D341Med (cell line): ENCODE measurements around the gene SAG.
"Not testable (repeated sequence)": the region's sequence is repeated elsewhere in the genome, so short reads cannot be mapped to it uniquely, and the experiment has no call there.

Source experiments
- DNase-seq: peaks from one replicate; pipeline ENCODE4 v3.0.0; 2012; ENCODE audit warnings: low spot score

The SAG gene

DNA sequence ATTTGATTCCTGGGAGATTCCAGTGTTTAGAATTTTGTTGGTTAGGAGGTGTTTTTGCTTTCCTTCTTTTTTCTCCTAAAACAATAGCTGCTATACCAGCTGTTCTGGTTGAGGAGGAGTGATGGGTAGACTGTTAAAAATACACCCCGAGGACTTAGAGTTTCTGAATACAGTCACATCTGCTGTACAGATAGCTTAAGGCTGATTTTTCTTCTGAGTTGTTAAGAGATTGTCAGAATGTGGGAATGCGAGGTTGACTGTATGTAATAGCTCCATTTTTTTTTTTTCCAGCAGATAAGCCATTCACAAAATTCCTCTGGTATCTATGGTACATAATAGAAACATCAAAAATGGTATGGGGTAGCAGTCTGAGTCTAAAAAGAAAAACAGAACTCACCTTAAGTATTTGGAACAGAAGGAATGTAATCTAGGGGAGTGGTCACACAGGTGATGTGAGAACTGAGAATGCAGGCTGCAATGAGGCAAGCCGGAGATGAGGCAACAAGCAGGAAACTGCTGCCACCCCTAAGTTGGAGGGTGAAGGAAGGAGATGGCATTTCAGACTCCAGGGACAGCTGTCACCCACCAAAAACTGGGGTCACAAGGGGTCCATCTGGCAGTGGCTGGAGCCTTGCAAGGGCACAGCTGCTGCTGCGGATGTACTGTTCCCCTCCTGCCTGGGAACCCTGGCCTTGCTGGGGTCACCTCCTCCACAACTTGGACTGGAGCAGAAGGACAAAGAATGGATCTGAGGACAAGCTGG lies 49.1 kb downstream of the SAG start:
- DNase-seq = no peak

- no peak for DNase-seq
Measured at GRCh38 chr2:233358335-233358734, 50.7 kb downstream of the SAG start.

DNA sequence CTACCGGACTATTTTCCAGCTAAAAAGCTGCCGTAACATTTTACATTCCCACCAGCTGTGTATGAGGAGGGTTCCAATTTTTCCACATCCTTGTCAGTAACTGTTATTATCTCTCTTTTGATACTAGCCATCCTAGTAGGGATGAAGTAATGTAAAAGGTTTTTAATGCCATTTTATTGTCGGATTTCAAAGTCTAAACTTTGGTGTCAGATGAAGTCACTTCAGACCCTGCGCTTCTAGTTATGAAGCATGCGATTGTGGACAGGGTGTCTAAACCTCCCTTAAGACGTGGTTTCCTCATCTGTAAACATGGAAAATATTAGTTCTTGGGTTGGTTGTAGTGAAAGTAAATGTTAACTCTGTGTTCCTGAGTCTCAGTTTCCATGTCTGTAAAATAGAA lies 51.3 kb downstream of the SAG start:
- DNase-seq = no peak

- no peak for DNase-seq
Measured at GRCh38 chr2:233359823-233360222, 52.2 kb downstream of the SAG start.

DNA sequence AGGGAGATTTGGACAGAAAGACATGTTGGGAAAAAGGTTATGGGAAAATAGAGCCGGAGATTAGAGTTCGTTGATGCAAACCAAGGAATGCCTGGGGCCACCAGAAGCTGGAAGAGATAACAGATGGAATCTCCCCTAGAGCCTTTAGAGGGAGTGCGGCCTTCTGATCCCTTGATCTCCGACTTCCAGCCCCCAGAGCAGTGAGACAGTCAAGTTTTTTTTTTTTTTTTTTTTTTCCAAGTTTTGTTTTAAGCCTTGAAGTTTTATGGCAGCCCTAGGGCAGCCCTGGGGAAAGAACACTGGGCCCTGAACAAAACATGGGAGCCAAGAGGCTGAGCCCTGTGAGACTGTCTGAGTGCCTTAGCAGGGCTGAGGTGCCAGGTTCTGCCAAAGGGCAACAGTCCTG lies 53.2 kb downstream of the SAG start:
- no peak for DNase-seq

DNA sequence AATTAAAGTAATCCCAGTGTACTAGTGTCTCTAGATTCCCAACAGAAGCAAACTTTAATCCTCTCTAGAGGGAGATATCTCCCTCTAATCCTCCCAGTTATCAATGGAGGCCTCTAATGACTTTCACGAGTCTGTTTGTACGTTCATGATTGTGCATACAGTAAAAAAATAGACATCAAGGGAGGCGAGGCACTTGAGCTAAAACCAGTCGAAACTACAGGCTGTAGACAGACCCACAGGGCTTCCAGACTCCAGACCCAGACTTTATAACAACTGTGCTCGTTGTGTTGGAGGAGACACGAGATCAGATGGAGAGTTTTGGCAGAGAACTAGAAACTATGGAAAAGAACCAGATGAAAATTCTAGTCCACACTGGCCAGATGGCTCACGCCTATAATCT lies 53.7 kb downstream of the SAG start:
- no peak for DNase-seq

DNA sequence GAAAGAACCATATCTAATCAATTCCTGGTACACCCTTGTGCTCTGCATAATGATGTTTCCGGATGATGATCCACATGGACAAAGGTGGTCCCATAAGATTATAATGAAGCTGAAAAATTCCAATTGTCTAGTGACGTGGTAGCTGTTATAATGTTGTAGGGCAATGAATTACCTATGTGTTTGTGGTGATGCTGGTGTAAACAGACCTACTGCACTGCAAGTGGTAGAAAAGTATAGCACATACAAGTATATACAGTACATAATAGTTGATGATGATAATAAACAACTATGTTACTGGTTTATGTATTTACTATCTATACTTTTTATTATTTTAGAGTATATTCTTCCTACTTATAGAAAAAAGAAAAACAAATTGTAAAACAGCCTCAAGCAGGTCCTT lies 55.1 kb downstream of the SAG start:
- DNase-seq = no peak

DNA sequence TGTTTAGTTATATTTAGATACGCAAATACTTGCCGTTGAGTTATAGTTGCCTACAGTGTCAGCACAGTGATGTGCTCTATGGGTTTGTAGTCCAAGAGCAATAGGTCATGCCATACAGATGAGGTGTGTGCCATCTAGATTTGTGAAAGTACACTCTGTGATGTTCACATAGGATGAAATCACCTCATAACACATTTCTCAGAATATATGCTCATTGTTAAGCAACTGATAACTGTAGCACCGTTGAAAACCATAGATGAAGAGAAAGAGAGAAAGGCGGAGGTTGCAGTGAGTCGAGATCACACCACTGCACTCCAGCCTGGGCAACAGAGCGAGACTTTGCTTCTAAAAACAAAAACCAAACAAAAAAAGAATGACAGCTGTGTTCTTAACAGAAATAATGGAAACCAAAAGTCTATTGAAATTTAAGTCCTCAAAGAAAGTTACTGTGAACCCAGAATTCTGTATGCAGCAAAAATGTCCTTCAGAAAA lies 56.2 kb downstream of the SAG start:
- DNase-seq = no peak

DNA sequence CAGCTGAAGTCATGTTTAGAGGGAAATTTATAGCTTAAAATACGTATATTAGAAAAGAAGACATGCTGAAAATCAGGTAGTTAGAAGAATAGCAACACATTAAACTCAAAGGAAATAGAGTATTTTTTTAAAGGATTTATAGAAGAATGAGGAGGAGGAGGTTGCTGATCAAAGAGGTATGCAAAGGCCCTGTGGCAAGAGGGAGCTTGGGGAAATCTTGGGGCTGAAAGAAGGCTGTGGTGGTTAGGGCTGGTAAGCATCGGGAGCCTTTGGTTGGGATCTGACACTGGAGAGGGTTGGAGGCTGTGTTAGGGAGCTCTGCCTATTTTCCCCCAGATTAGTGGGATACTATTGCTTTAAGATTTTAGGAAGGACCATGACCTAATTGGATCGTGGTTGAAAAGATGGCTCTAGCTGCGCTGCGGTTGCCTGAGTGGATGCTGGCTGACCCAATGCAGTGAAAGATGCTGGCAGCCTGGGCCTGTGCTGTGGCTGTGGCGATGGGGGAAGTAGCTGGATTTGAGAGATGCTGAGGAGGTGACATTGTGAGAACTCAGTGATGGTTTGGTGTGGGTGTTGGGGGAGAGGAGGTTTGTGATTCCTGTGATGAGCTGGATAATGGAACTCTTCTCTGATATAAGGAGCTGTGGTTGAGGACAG lies 58.4 kb downstream of the SAG start:
- DNase-seq = no peak

DNA sequence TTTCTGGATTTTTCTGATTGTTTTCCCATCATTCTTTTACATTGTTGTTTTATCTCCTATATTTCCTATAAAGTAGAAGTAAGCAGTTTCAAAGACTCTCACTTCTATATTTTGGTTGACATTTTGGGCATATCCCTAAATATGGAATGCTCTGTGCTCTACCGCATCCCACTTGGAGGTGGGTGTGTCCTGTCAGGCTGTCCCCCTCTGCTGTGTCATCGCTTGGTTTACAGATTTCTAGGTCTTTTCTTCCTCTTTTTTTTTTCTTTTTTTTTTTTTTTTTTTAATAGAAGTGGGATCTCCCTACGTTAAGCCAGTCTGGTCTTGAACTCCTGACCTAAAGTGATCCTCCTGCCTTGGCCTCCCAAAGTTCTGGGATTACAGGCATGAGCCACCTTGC lies 60.0 kb downstream of the SAG start:
- no peak for DNase-seq

GRCh38 chr2:233368756-233369155 lies 61.1 kb downstream of the SAG start:
- DNase-seq = no peak

- DNase-seq = no peak
Measured at GRCh38 chr2:233369462-233369861, 61.8 kb downstream of the SAG start.

DNA sequence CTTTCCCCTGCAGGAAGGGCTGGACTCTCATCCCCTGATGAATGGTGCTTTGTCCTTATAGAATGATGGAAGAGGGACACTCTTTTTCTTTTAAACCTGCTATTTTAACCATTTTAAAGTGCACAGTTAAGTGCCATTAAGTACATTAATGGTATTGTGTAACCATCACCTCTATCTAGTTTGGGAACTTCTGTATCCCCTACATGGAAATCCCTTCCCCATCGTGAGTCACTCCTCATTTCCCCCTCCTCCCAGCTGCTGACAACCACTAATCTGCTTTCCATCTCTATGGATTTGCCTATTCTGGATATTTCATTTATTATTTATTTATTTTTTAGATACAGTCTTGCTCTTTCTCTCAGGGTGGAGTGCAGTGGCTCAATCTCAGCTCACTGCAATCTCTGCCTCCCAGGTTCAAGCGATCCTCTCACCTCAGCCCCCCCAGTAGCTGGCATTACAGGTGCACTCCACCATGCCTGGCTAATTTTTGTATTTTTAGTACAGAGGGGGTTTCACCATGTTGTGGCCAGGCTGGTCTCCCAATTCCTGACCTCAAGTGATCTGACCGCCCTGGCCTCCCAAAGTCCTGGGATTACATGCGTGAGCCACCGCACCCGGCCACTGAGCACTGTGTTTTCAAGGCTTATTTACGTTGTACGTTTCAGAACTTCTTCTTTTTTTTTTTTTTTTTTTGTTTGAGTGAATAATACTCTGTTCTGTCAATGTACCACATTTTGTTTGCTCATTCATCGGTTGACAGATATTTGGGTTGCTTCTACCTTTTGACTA lies 62.5 kb downstream of the SAG start:
- no peak for DNase-seq

DNA sequence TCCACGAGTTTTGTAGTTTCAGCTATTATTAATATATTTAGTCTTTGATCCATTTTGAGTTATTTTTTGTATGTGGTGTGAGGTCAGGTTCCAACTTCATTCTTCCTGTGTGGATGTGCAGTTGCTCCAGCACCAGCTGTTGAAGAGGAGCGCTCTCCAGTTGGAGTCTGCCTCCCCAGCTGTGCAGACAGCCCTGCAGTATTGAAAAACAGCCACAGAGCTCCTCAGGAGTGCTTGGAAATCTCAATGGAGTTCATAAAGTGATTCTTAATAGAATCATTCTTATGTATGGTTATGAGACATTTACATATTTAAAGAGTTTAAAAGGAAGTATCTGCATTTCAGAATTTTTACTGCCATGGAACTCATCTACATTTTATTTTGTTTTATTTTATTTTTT lies 64.0 kb downstream of the SAG start:
- no peak for DNase-seq

DNA sequence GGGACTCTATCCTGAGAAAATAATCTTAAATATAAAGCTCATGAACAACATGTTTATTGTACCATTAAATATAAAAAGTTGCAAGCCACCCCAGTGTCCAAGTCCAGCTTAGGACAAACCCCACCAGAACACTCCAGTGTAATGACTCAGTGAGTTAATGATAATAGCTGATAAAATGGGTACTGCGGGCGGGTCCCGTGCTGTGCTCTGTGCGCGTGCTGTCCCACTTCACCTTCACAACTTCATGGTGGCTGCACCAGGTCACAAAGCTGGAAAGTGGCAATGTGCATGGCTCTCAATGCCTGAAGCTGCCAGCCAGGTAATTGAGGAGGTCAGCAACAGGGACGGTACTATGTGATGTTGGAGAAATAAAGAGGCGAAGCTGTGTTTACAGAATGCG lies 65.2 kb downstream of the SAG start:
- no peak for DNase-seq

- DNase-seq = no peak
Measured at GRCh38 chr2:233373316-233373715, 65.7 kb downstream of the SAG start.

DNA sequence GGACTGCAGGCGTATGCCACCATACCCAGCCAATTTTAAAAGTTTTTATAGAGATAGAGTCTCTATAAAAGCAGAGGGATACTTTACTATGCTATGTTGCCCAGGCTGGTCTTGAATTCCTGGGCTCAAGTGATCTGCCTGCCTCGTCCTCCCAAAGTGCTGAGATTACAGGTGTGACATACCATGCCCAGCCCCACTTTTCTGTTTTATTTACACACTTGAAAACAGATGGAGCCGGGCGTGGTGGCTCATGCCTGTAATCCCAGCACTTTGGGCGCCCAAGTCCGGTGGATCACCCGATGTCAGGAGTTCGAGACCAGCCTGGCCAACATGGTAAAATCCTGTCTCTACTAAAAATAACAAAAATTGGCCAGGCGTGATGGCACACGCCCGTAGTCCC lies 67.2 kb downstream of the SAG start:
- not testable (repeated sequence) for DNase-seq

DNA sequence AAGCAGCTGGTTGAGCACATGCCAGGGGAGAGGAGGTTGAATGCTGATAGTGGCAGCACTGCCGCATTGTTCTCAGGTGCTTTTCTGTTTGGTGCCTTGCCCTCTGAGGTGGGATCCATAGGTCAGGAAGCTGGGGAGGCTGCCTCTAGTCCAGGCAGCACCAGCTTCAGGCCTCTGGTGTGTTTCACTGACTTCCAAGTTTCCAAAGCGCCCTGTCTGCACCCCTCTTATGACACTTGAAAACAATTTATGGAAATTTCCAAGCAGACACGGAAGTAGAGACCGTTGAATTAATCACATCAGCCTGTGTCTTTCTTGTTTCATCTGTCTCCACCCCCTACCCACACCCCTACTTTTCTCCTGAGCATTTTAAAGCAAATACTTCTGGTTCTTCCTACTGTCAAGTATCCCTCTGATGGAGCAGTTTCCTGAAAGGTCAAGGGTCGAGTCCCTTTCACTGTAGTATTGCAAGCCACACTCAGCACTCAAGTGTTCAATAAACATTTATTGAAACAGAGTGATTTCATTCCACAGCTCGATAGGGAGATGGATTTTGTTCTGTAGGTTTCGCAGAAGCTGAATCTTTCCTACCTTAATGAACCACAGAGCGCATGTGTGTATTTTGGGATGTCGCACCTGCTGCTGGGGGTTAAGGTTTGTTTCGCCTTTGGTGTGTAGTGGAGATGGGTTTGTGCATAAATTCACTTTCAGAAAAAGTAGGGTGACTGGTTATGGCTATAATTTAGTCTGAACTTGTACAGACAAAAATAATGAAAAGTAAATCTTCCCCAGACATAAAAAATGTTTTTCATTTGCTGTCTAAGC lies 68.1 kb downstream of the SAG start:
- DNase-seq = no peak

DNA sequence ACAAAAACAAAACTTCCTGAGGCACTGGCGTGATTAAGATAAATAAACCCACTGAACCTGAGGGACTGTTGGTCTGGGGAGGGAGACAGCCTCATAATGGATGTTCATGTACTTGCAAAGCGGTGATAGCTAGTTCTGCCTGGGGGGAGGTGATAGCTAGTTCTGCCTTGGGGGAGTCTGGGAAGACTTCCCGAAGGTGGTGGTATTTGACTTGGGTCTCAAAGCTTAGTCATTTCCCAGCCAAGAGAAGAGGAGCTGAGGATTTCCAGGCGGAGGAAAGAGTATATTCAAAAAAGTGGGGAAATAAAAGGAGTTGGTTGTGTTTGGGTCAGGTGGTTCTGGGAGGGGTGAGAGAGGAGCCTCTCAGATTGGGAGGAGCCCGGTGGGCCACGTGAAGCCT lies 71.4 kb downstream of the SAG start:
- no peak for DNase-seq

GRCh38 chr2:233379441-233379840 lies 71.8 kb downstream of the SAG start:
- no peak for DNase-seq

GRCh38 chr2:233380132-233380895 lies 72.7 kb downstream of the SAG start:
- DNase-seq = peak; percentile 61
